ENCODE measurements around the gene GALNT13. TPM values are rescaled to one million over a fixed set of nuclear protein-coding genes. Genes with fewer than 3 reads are reported as not detected.

Gene GALNT13
- total RNA-seq, 4 donors from 2014 or later = 0.49 to 5.2 (median 1.4) TPM

DNA sequence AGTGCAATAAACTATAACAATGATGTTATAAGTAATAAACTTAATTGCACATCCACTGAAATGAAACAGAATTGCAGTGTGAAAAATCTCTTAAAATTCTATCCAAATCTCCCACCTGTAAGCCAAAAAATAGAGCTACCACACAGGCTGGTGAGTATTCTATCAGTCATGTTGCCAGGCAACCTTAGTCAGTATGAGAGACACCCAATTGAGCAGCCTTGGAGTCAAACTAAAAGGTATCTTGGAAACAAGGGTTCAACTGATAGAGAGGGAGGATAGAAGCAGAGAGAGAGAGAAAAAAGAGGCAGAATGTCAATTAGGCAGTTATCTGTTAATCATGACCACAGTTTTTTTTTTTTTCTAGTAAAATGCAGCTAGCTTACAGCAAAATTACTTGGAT is 45.8 kb downstream of the GALNT13 start:
- DNase-seq (ENCODE audit: low spot score in 2 of 2) = no peak
- TF ChIP-seq POLR2A (IDR thresholded peaks at IDR 0.05) = no peak
- TF ChIP-seq, protein P1, sequence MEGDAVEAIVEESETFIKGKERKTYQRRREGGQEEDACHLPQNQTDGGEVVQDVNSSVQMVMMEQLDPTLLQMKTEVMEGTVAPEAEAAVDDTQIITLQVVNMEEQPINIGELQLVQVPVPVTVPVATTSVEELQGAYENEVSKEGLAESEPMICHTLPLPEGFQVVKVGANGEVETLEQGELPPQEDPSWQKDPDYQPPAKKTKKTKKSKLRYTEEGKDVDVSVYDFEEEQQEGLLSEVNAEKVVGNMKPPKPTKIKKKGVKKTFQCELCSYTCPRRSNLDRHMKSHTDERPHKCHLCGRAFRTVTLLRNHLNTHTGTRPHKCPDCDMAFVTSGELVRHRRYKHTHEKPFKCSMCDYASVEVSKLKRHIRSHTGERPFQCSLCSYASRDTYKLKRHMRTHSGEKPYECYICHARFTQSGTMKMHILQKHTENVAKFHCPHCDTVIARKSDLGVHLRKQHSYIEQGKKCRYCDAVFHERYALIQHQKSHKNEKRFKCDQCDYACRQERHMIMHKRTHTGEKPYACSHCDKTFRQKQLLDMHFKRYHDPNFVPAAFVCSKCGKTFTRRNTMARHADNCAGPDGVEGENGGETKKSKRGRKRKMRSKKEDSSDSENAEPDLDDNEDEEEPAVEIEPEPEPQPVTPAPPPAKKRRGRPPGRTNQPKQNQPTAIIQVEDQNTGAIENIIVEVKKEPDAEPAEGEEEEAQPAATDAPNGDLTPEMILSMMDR (IDR thresholded peaks at IDR 0.05) = no peak
- no peak overlapping the region for H3K4me3 ChIP-seq (ENCODE audit: low read depth, poor library complexity, severe bottlenecking)
- intact Hi-C loops (cut with DNase I; ENCODE audit: low total_unique reads) = no loop called here

DNA sequence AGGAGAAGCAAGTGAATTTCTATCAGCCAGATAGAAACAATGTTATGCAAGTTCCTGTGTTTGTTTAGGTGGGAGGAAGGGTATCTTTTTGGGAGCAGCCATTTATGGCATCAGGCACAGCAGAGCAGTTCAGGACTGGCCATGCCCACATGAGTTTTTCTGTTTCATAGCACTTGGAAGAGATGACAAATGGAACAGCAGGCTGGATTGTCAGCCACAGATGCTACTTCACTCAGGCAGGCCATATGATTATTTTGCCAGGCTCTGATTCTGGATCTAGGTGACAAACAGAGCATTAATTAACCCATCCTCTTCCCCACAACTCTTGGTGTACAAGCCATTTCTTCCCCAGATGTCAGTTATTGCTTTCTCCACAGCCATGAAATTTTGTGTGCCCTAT is 63.8 kb downstream of the GALNT13 start:
- TF ChIP-seq POLR2A (IDR thresholded peaks at IDR 0.05) = no peak
- TF ChIP-seq, protein P1 (IDR thresholded peaks at IDR 0.05) = no peak
- no peak overlapping the region for H3K4me3 ChIP-seq (ENCODE audit: low read depth, poor library complexity, severe bottlenecking)
- DNase-seq (ENCODE audit: low spot score in 2 of 2) = no peak
- intact Hi-C loops (cut with DNase I; ENCODE audit: low total_unique reads) = no loop called here

DNA sequence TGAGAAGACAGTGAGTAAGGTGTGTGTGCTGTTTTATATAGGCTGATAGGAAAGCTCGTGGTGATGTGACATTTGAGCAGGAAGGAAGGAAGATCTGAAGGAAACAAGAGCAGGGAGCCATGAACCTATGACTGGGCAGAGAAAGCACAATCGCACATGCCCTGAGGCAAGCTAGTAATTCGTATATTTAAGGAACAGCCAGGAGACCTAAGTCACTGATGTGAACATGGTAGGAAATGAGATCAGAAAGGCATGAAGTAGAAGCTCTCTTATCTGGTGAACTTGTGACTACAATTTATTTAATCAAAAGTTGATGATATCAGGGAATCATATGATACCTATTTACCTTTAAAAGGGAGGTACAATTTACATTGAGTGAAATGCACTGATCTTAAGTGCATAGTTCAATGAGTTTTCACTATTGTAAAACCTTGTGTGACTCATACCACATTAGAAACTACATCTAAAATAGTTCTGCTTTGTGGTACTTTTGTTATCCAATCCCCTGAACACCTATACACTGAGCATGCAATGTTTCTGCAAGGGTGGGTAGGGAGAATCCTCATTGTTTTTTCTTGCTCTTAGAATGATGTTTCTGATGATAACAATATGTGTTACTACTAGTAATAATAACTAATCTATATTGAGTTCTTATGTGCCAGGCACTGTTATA is 67.5 kb downstream of the GALNT13 start:
- WGBS, 2 donors = 57 to 66% methylated on average over 3 of the region's 3 CpGs
- TF ChIP-seq, protein P1 (IDR thresholded peaks at IDR 0.05) = no peak
- TF ChIP-seq POLR2A (IDR thresholded peaks at IDR 0.05) = no peak
- no peak overlapping the region for H3K4me3 ChIP-seq (ENCODE audit: low read depth, poor library complexity, severe bottlenecking)
- DNase-seq (ENCODE audit: low spot score in 2 of 2) = no peak
- intact Hi-C loops (cut with DNase I; ENCODE audit: low total_unique reads) = no loop called here

DNA sequence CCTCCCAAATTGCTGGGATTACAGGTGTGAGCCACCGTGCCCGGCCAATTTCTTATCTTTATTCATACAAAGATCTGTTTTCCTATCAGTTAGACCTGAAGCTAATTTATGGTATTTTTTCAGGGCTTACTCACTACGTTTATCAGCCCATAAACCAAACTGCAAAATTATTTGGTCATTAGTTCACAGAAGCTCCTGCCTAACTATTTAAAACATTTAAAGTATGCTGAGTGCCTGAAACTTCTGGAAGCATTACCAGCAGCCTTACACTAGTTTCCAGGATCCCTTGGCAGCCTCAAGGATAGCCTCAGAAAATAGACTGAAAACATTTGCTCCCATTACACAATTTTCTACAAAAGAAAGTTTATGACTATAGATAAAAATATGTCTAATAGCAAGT is 68.8 kb downstream of the GALNT13 start:
- 40 to 55% methylated on average over 3 of the region's 3 CpGs for WGBS, 2 donors
- intact Hi-C loops (cut with DNase I; ENCODE audit: low total_unique reads) = no loop called here
- no peak for DNase-seq (ENCODE audit: low spot score in 2 of 2)
- H3K4me3 ChIP-seq (ENCODE audit: low read depth, poor library complexity, severe bottlenecking) = no peak overlapping the region
- TF ChIP-seq, protein P1 (IDR thresholded peaks at IDR 0.05) = no peak
- no peak for TF ChIP-seq POLR2A (IDR thresholded peaks at IDR 0.05)

DNA sequence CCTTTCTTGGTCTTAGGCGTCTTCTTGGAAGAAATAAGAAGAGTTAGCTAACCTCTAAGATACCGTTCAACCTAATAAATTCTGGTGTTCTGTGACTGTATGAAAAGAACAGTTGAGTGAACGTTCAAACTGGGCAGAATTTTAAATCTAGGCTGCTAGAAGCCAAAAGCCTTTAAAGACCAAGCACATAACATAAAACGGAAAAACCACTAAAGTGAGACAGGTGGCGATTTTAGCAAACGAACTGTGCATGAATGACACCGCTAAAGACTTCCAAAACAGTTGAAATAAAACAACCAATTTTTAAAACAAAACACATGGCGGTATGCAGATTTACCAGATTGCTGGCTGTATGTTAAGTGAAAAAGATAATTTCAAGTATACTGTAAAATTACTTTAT is 73.1 kb downstream of the GALNT13 start:
- H3K4me3 ChIP-seq (ENCODE audit: low read depth, poor library complexity, severe bottlenecking) = no peak overlapping the region
- 87 to 88% methylated on average over 8 of the region's 8 CpGs for WGBS, 2 donors
- intact Hi-C loops (cut with DNase I; ENCODE audit: low total_unique reads) = no loop called here
- TF ChIP-seq POLR2A (IDR thresholded peaks at IDR 0.05) = no peak
- TF ChIP-seq, protein P1 (IDR thresholded peaks at IDR 0.05) = no peak
- no peak for DNase-seq (ENCODE audit: low spot score in 2 of 2)

DNA sequence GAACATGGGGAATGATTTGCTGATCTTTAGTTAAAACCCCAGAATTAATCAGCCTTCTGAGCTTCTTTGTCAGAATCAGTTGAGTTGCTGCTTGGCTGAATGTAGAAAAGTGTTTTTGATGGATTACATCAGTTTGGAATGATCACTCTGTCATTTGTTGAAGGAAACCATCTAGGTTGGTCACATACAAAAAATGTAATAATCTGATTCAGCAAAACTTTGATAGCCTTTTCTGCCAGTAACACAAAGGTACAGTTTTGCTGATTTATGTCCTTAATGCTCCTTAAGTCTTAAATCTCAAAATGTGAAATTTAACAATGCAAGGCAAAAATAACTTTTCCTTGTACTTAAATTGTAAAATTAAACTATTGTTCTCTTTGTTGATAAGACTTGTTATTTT is 74.3 kb downstream of the GALNT13 start:
- DNase-seq (ENCODE audit: low spot score in 2 of 2) = no peak
- no peak overlapping the region for H3K4me3 ChIP-seq (ENCODE audit: low read depth, poor library complexity, severe bottlenecking)
- TF ChIP-seq, protein P1 (IDR thresholded peaks at IDR 0.05) = no peak
- no peak for TF ChIP-seq POLR2A (IDR thresholded peaks at IDR 0.05)
- intact Hi-C loops (cut with DNase I; ENCODE audit: low total_unique reads) = no loop called here

All from lower leg skin (tissue), 4 donors.